ENCODE results near the gene MYOC. TPM values are rescaled to one million over a fixed set of nuclear protein-coding genes. Genes with fewer than 3 reads are reported as not detected.

MYOC gene
- total RNA-seq, 1 donor = not detected

DNA sequence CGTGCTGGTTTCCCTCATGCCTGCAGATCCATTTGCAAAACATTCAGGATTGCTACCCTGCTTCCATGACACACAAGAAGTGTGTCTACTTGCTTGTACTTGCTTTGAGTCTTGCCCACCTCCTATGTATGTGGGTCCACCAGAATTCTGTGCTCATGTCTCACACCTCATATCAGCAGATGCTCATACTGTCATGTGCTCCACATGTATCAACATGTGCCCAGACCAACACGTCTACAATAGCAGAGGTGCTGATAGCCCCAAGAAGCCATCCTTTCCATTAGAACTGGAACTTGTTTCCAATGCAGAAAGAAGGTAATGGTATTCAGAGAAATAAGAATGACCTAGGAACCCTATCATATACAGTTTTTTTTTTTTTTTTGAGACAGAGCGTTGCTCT lies 27.9 kb upstream of the MYOC start:
- H3K4me1 ChIP-seq (ENCODE audit: insufficient read depth, low read length) = no peaks in the 10 kb centered on the region
- no peaks in the 10 kb centered on the region for H3K27me3 ChIP-seq (ENCODE audit: insufficient read depth, low read length)

GRCh38 chr1:171676823-171677222 lies 24.3 kb upstream of the MYOC start:
- Histone ChIP-seq H3K4me3 (ENCODE audit: insufficient read depth, low read length) (no peak overlapping the region), H3K79me2 (ENCODE audit: insufficient read depth, low read length) (no peaks in the 10 kb centered on the region), H4K20me1 (ENCODE audit: insufficient read depth, low read length) (no peaks in the 10 kb centered on the region), H3K9me3 (ENCODE audit: low read depth, low read length) (no peaks in the 10 kb centered on the region), H3K27me3 (ENCODE audit: insufficient read depth, low read length) (no peaks in the 10 kb centered on the region), H3K4me2 (ENCODE audit: insufficient read depth, low read length) (no peak overlapping the region), H2AFZ (ENCODE audit: low read length) (no peak overlapping the region), H3K4me1 (ENCODE audit: insufficient read depth, low read length) (no peaks in the 10 kb centered on the region), H3K36me3 (ENCODE audit: insufficient read depth, low read length) (no peaks in the 10 kb centered on the region), H3K27ac (ENCODE audit: low read depth, low read length) (no peak overlapping the region)
- DNase-seq (ENCODE audit: insufficient read length, low spot score, missing footprints) = no peak
- no peak for TF ChIP-seq CTCF (IDR thresholded peaks at IDR 0.05; ENCODE audit: extremely low read depth, low read depth, low read length)

More for the DNA sequence above, 27.9 kb upstream of the MYOC start:
- DNase-seq (ENCODE audit: insufficient read length, low spot score, missing footprints) = no peak
- Histone ChIP-seq H3K4me2 (ENCODE audit: insufficient read depth, low read length) (no peak overlapping the region), H3K4me3 (ENCODE audit: insufficient read depth, low read length) (no peak overlapping the region), H3K27ac (ENCODE audit: low read depth, low read length) (no peak overlapping the region), H2AFZ (ENCODE audit: low read length) (no peak overlapping the region), H3K36me3 (ENCODE audit: insufficient read depth, low read length) (no peaks in the 10 kb centered on the region), H3K9me3 (ENCODE audit: low read depth, low read length) (no peaks in the 10 kb centered on the region), H4K20me1 (ENCODE audit: insufficient read depth, low read length) (no peaks in the 10 kb centered on the region), H3K79me2 (ENCODE audit: insufficient read depth, low read length) (no peaks in the 10 kb centered on the region)
- no peak for TF ChIP-seq CTCF (IDR thresholded peaks at IDR 0.05; ENCODE audit: extremely low read depth, low read depth, low read length)

DNA sequence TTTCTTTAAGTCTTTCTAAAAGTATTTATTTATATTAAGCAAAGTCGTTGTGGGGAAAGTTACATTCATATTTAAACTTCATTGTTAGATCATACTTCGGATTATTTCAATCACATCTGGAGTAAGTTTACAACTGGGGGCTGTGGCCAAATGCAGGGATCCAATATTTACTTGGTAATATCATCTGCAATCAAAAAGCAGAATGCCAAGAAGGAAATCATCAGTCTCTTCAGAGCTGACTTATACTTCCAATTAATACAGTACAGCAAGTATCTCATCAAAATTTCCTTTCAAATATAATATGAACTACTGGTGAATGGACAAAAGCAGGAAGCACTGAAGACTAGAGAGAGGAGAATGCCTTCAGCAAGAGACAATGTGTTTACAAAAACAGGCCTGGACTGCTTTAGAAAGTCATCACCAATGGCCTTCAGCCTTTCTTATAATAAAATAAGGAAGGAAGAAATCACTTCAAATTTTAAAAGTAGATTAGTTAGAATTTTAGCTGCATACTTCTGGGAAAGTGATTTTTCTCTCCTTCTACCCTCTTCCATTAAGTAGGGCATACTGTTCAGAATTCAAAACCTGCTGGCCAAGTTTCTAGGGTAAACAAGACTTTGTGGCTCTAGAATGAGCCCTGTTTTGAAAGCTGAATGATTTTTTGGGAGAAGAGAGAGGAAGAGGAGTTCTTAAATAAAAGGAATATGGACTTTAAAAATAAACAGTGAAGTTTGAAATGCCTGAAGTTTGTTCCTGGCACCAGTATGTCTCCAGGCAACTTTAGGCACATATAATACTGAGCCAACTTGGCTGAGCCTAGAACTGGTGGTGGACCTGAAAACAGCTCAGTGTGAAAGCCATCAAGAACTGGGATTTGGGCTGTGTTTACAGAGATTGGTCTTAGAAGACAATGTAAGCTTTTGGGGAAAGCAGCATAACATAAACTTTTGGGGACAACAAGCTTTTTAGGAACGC lies 22.2 kb upstream of the MYOC start:
- Histone ChIP-seq H3K4me3 (ENCODE audit: insufficient read depth, low read length) (no peak overlapping the region), H3K27me3 (ENCODE audit: insufficient read depth, low read length) (no peaks in the 10 kb centered on the region), H3K4me2 (ENCODE audit: insufficient read depth, low read length) (no peak overlapping the region), H3K9me3 (ENCODE audit: low read depth, low read length) (no peaks in the 10 kb centered on the region), H3K4me1 (ENCODE audit: insufficient read depth, low read length) (no peaks in the 10 kb centered on the region), H3K79me2 (ENCODE audit: insufficient read depth, low read length) (no peaks in the 10 kb centered on the region), H3K36me3 (ENCODE audit: insufficient read depth, low read length) (no peaks in the 10 kb centered on the region), H4K20me1 (ENCODE audit: insufficient read depth, low read length) (no peaks in the 10 kb centered on the region), H2AFZ (ENCODE audit: low read length) (no peak overlapping the region), H3K27ac (ENCODE audit: low read depth, low read length) (no peak overlapping the region)
- DNase-seq (ENCODE audit: insufficient read length, low spot score, missing footprints) = no peak
- no peak for TF ChIP-seq CTCF (IDR thresholded peaks at IDR 0.05; ENCODE audit: extremely low read depth, low read depth, low read length)

- Histone ChIP-seq H3K4me3 (ENCODE audit: insufficient read depth, low read length) (no peak overlapping the region), H3K9me3 (ENCODE audit: low read depth, low read length) (no peaks in the 10 kb centered on the region), H2AFZ (ENCODE audit: low read length) (no peak overlapping the region), H3K36me3 (ENCODE audit: insufficient read depth, low read length) (no peaks in the 10 kb centered on the region), H3K4me1 (ENCODE audit: insufficient read depth, low read length) (no peaks in the 10 kb centered on the region), H3K27me3 (ENCODE audit: insufficient read depth, low read length) (no peaks in the 10 kb centered on the region), H3K79me2 (ENCODE audit: insufficient read depth, low read length) (no peaks in the 10 kb centered on the region), H3K4me2 (ENCODE audit: insufficient read depth, low read length) (no peak overlapping the region), H4K20me1 (ENCODE audit: insufficient read depth, low read length) (no peaks in the 10 kb centered on the region), H3K27ac (ENCODE audit: low read depth, low read length) (no peak overlapping the region)
- no peak for TF ChIP-seq CTCF (IDR thresholded peaks at IDR 0.05; ENCODE audit: extremely low read depth, low read depth, low read length)
- no peak for DNase-seq (ENCODE audit: insufficient read length, low spot score, missing footprints)
These were observed 18.3 kb upstream of the MYOC start for GRCh38 chr1:171670739-171671138.
